ENCODE measurements around the gene ADAMTS2.

- TF ChIP-seq PKNOX1 (IDR thresholded peaks at IDR 0.05): no peak
- TF ChIP-seq ARNT (IDR thresholded peaks at IDR 0.05): no peak
- TF ChIP-seq TARDBP (IDR thresholded peaks at IDR 0.05): no peak
- no peak for TF ChIP-seq SP1 (IDR thresholded peaks at IDR 0.05)
- no peak for TF ChIP-seq FOXM1 (IDR thresholded peaks at IDR 0.05; ENCODE audit: borderline replicate concordance)
- no peak for TF ChIP-seq FOXK2 (IDR thresholded peaks at IDR 0.05)
- no peak for TF ChIP-seq SUZ12 (IDR thresholded peaks at IDR 0.05)
- no peak for TF ChIP-seq HDGF (IDR thresholded peaks at IDR 0.05; ENCODE audit: borderline replicate concordance)
- no peak for TF ChIP-seq BHLHE40 (IDR thresholded peaks at IDR 0.05; ENCODE audit: borderline replicate concordance)
Measured at GRCh38 chr5:179232091-179232735, 113.0 kb downstream of the ADAMTS2 start.
